ENCODE data around the gene LTBP2.

The LTBP2 gene

DNA sequence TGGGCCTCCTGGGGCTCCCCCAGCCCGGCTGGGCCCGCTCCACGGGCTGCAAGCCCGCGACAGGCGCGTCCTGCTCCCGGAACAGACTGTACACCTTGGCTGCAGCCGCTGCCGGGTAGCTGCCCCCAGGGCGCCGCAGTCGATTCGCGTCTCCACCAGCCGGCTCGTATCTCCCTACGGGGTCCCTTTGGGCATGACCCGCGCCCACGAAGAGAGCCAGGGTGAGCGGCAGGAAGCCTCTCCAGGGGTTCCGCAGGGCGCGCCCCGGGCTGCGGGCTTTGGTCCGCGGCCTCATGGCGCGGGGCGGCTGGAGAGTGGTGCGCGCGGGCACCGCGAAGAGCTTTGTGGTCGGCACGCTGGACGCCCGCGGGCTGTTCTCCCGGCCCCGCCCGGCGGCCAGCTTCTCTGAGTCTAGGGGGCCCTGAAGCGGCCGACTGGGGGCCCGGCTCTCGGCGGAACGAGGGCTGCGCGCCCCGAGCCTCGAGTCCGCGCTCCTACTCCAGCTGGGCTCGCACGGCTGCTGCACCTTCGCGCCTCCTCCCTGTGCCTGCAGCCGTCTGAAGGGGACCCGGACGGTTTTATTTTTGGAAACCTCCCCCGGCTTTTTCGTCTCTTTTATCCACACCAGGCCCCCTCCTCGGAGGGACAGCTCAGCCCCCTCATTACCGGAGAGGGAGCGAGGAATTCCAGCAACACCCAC, at the start of gene LTBP2:
Gene LTBP2 (minus strand): TSS at position 588 of the 700 bp plus-strand sequence. CDS start 293 bp downstream, at position 295.
- TF ChIP-seq JUND (IDR thresholded peaks at IDR 0.05; ENCODE audit: low read depth) = no peak
- in situ Hi-C loops (cut with HindIII; ENCODE audit: low pct_unique_long_range_greater_than_20kb, low sequenced_read_pairs) = no loop called here
- DNase-seq (ENCODE audit: low read depth in 1 of 2, low spot score in 1 of 2) = peak in 1 of 2 experiments; percentile 14

- no peak for DNase-seq (ENCODE audit: low read depth in 1 of 2, low spot score in 1 of 2)
- no peak for TF ChIP-seq JUND (IDR thresholded peaks at IDR 0.05; ENCODE audit: low read depth)
- in situ Hi-C loops (cut with HindIII; ENCODE audit: low pct_unique_long_range_greater_than_20kb, low sequenced_read_pairs) = no loop called here
Observed at GRCh38 chr14:74660863-74661262, 48.8 kb upstream of the LTBP2 start.

- in situ Hi-C loops (cut with HindIII; ENCODE audit: low pct_unique_long_range_greater_than_20kb, low sequenced_read_pairs) = no loop called here
- no peak for DNase-seq (ENCODE audit: low read depth in 1 of 2, low spot score in 1 of 2)
- TF ChIP-seq JUND (IDR thresholded peaks at IDR 0.05; ENCODE audit: low read depth) = no peak
Observed at GRCh38 chr14:74660167-74660566, 48.1 kb upstream of the LTBP2 start.

DNA sequence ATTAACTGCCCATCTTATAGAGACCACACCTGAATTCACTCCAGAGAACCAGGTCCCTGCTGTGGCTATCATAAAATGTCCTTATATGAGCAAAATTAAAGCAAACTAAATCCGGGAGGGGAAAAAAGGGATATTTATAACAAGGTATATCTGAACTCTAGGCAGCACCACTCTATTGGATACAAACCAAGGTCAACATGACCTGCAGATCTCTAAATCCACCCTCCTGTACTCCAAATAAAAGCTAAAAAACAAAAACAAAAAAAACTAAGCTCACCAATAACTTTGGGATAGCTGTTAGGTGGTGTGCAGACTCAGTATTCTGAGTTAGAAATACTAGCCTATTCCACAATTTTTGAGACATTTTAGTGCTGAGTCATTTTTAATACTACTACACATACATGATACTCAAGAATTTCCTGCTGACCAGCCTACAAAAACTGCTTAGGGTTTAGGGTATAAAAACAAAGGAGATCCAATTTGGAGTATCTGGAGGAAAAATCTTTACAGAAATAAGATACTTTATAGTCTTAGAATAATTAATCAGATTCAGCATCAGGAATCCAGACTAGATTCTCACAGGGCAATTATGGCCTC, 46.6 kb upstream of the LTBP2 start:
- in situ Hi-C loops (cut with HindIII; ENCODE audit: low pct_unique_long_range_greater_than_20kb, low sequenced_read_pairs) = no loop called here
- no peak for DNase-seq (ENCODE audit: low read depth in 1 of 2, low spot score in 1 of 2)
- no peak for TF ChIP-seq JUND (IDR thresholded peaks at IDR 0.05; ENCODE audit: low read depth)

DNA sequence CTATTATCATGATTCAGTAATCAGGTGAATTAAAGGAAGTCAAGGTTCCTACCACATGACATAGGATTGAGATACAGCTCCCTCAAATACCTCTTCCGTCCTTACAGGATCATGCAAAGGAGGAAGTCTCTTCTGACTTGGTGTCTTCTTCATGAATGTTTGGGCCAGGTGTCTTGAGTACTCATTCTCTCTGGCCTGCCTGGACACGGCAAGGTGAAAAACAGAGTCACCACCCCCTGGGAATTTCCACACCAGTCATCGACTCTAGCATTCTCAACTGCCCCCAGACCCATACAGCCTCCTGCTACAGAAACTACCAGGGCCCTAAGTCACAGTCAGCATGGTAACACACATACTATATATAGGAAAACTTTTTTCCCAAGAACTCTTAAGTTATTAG, 44.9 kb upstream of the LTBP2 start:
- DNase-seq (ENCODE audit: low read depth in 1 of 2, low spot score in 1 of 2) = no peak
- TF ChIP-seq JUND (IDR thresholded peaks at IDR 0.05; ENCODE audit: low read depth) = no peak
- in situ Hi-C loops (cut with HindIII; ENCODE audit: low pct_unique_long_range_greater_than_20kb, low sequenced_read_pairs) = no loop called here

GRCh38 chr14:74655599-74656395, 43.8 kb upstream of the LTBP2 start:
- DNase-seq (ENCODE audit: low read depth in 1 of 2, low spot score in 1 of 2) = no peak
- no peak for TF ChIP-seq JUND (IDR thresholded peaks at IDR 0.05; ENCODE audit: low read depth)
- in situ Hi-C loops (cut with HindIII; ENCODE audit: low pct_unique_long_range_greater_than_20kb, low sequenced_read_pairs) = no loop called here

- no peak for TF ChIP-seq JUND (IDR thresholded peaks at IDR 0.05; ENCODE audit: low read depth)
Observed at GRCh38 chr14:74654931-74655330, 42.9 kb upstream of the LTBP2 start.

GRCh38 chr14:74653386-74654138, 41.5 kb upstream of the LTBP2 start:
- no peak for DNase-seq (ENCODE audit: low read depth in 1 of 2, low spot score in 1 of 2)
- TF ChIP-seq JUND (IDR thresholded peaks at IDR 0.05; ENCODE audit: low read depth) = no peak
- in situ Hi-C loops (cut with HindIII; ENCODE audit: low pct_unique_long_range_greater_than_20kb, low sequenced_read_pairs) = no loop called here

More at GRCh38 chr14:74654931-74655330, 42.9 kb upstream of the LTBP2 start:
- DNase-seq (ENCODE audit: low read depth in 1 of 2, low spot score in 1 of 2) = no peak
- in situ Hi-C loops (cut with HindIII; ENCODE audit: low pct_unique_long_range_greater_than_20kb, low sequenced_read_pairs) = no loop called here

DNA sequence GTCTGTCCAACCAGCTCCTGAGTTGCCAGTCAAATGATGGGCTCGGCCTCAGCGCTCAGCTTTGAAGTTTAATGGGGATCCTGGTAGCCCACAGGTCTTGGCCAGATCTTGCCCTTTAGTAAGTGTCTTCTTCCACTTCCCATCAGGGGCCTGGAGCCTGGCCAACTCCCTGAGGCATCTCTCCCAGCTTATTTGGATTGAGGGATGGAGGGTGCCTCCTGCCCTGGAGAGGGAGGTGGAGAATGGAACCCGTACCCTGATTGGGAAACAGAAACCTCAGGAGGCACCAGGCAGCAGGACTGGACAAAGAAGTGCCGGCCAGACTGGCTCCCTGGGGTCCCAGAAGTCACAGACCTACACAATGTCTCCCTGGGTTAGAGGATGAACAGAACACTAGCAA, 40.5 kb upstream of the LTBP2 start:
- no peak for TF ChIP-seq JUND (IDR thresholded peaks at IDR 0.05; ENCODE audit: low read depth)
- in situ Hi-C loops (cut with HindIII; ENCODE audit: low pct_unique_long_range_greater_than_20kb, low sequenced_read_pairs) = no loop called here
- no peak for DNase-seq (ENCODE audit: low read depth in 1 of 2, low spot score in 1 of 2)

GRCh38 chr14:74650927-74651686, 39.1 kb upstream of the LTBP2 start:
- TF ChIP-seq JUND (IDR thresholded peaks at IDR 0.05; ENCODE audit: low read depth) = no peak
- no peak for DNase-seq (ENCODE audit: low read depth in 1 of 2, low spot score in 1 of 2)
- in situ Hi-C loops (cut with HindIII; ENCODE audit: low pct_unique_long_range_greater_than_20kb, low sequenced_read_pairs) = no loop called here

- no peak for DNase-seq (ENCODE audit: low read depth in 1 of 2, low spot score in 1 of 2)
- in situ Hi-C loops (cut with HindIII; ENCODE audit: low pct_unique_long_range_greater_than_20kb, low sequenced_read_pairs) = no loop called here
- no peak for TF ChIP-seq JUND (IDR thresholded peaks at IDR 0.05; ENCODE audit: low read depth)
Observed at GRCh38 chr14:74649673-74650072, 37.6 kb upstream of the LTBP2 start.

- DNase-seq (ENCODE audit: low read depth in 1 of 2, low spot score in 1 of 2) = no peak
- in situ Hi-C loops (cut with HindIII; ENCODE audit: low pct_unique_long_range_greater_than_20kb, low sequenced_read_pairs) = no loop called here
- no peak for TF ChIP-seq JUND (IDR thresholded peaks at IDR 0.05; ENCODE audit: low read depth)
Observed at GRCh38 chr14:74649167-74649566, 37.1 kb upstream of the LTBP2 start.

Data from T47D (cell line).